ENCODE data around the gene RAE1.

GRCh38 chr20:57325632-57326356, 25.3 kb upstream of the RAE1 start:
- TF ChIP-seq CTCF (IDR thresholded peaks at IDR 0.05; ENCODE audit: low read length): no peak
- no peak for TF ChIP-seq EZH2 (optimal IDR thresholded peaks at IDR 0.05; ENCODE audit: low read depth, low read length)
- TF ChIP-seq EZH2phosphoT487 (IDR thresholded peaks at IDR 0.05; ENCODE audit: low read length): no peak

All from MM.1S (cell line).